Inflammatory macrophage (primary cell): Measurements from ENCODE around the gene ERVMER34-1.

Experiments used
- DNase-seq, 2 donors: peaks; one replicate each; pipeline ENCODE4 v3.0.0-alpha.2; 2020 to 2022
- total RNA-seq, 18 experiments: gene quantifications; one replicate each; lab custom pipeline; 2026; ENCODE audit warnings: mixed read lengths in 6 of 18, inconsistent platforms in 2 of 18; lab: John Stamatoyannopoulos, UW

Gene ERVMER34-1
- 0.07 to 0.53 (median 0.18) reads per million in 18 experiments for total RNA-seq

- peak in 1 of 2 donors; percentile 1 for DNase-seq
Measured at GRCh38 chr4:52750819-52751486, at the start of gene ERVMER34-1. ERVMER34-1 (minus strand) TSS chr4:52751425; CDS start chr4:52745520, 5,905 bp downstream.

- no peak for DNase-seq
Measured at GRCh38 chr4:52799813-52800212, 48.6 kb upstream of the ERVMER34-1 start.

GRCh38 chr4:52795533-52795932 is 44.3 kb upstream of the ERVMER34-1 start:
- no peak for DNase-seq

GRCh38 chr4:52791936-52792335 is 40.7 kb upstream of the ERVMER34-1 start:
- no peak for DNase-seq

- no peak for DNase-seq
Measured at GRCh38 chr4:52789774-52790173, 38.5 kb upstream of the ERVMER34-1 start.

- DNase-seq, result no peak
Measured at GRCh38 chr4:52788806-52789205, 37.6 kb upstream of the ERVMER34-1 start.

- no peak for DNase-seq
Measured at GRCh38 chr4:52783069-52783468, 31.8 kb upstream of the ERVMER34-1 start.

GRCh38 chr4:52780617-52781354 is 29.6 kb upstream of the ERVMER34-1 start:
- no peak for DNase-seq

- no peak for DNase-seq
Measured at GRCh38 chr4:52780206-52780605, 29.0 kb upstream of the ERVMER34-1 start.

- DNase-seq, result no peak
Measured at GRCh38 chr4:52760256-52760655, 9.0 kb upstream of the ERVMER34-1 start.

GRCh38 chr4:52755426-52755825 is 4.2 kb upstream of the ERVMER34-1 start:
- DNase-seq, result no peak

- no peak for DNase-seq
Measured at GRCh38 chr4:52752936-52753335, 1.7 kb upstream of the ERVMER34-1 start.

- no peak for DNase-seq
Measured at GRCh38 chr4:52751487-52751911, 274 bp upstream of the ERVMER34-1 start.

- DNase-seq, result no peak
Measured at GRCh38 chr4:52750213-52750612, 1.0 kb downstream of the ERVMER34-1 start.

- DNase-seq, result no peak
Measured at GRCh38 chr4:52748432-52748831, 2.8 kb downstream of the ERVMER34-1 start.

- DNase-seq, result no peak
Measured at GRCh38 chr4:52744588-52744987, 6.6 kb downstream of the ERVMER34-1 start.

GRCh38 chr4:52743444-52744019 is 7.7 kb downstream of the ERVMER34-1 start:
- no peak for DNase-seq

- no peak for DNase-seq
Measured at GRCh38 chr4:52729586-52729985, 21.6 kb downstream of the ERVMER34-1 start.

GRCh38 chr4:52728691-52729240 is 22.5 kb downstream of the ERVMER34-1 start:
- DNase-seq, result no peak

GRCh38 chr4:52726826-52727580 is 24.2 kb downstream of the ERVMER34-1 start:
- DNase-seq, result no peak

- DNase-seq, result peak; percentile 94 to 96
Measured at GRCh38 chr4:52721968-52722815, 29.0 kb downstream of the ERVMER34-1 start.

- no peak for DNase-seq
Measured at GRCh38 chr4:52718123-52718522, 33.1 kb downstream of the ERVMER34-1 start.
